ENCODE data around the gene SLK. TPM values are rescaled to one million over a fixed set of nuclear protein-coding genes. Genes with fewer than 3 reads are reported as not detected.

Gene SLK
- total and polyA plus RNA-seq, 12 donors: 6.7 to 75.4 (median 30.6) TPM

DNA sequence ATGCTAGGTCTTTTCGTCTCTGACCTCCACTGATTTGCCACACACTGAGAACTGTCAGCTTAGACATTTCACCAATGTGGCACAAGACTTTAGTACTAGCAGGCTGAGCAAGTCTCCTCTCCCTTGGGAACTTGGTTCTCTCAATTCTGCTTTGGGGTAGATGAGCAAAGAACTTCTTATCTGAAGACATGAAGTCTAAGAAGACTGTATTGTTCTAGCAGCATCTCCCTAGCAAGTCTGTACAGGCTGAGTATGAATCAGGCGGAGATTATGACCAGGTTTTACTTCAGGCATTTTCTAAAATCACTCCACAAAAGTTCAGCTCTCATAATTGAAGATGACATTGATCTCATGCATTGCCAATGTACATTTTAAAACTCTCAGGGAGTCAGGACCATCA is 25.1 kb upstream of the SLK start:
- H3K9me3 ChIP-seq (replicated peaks in 1 of 3): no peaks in the 10 kb centered on the region
- H3K27ac ChIP-seq: no peak overlapping the region
- no peak overlapping the region for H3K4me3 ChIP-seq
- no peaks in the 10 kb centered on the region for H3K4me1 ChIP-seq (replicated peaks in 1 of 2)
- no peaks in the 10 kb centered on the region for H3K36me3 ChIP-seq (replicated peaks in 1 of 2)
- whole genome bisulfite sequencing, 4 donors: 53 to 96% (median 79%) methylated on average over 2 of the region's 2 CpGs
- intact Hi-C loops (cut with DNase I): no loop called here
- no peaks in the 10 kb centered on the region for H3K27me3 ChIP-seq
- DNase-seq: no peak
- no peak for TF ChIP-seq POLR2A (IDR thresholded peaks at IDR 0.05)
- TF ChIP-seq, protein P1, sequence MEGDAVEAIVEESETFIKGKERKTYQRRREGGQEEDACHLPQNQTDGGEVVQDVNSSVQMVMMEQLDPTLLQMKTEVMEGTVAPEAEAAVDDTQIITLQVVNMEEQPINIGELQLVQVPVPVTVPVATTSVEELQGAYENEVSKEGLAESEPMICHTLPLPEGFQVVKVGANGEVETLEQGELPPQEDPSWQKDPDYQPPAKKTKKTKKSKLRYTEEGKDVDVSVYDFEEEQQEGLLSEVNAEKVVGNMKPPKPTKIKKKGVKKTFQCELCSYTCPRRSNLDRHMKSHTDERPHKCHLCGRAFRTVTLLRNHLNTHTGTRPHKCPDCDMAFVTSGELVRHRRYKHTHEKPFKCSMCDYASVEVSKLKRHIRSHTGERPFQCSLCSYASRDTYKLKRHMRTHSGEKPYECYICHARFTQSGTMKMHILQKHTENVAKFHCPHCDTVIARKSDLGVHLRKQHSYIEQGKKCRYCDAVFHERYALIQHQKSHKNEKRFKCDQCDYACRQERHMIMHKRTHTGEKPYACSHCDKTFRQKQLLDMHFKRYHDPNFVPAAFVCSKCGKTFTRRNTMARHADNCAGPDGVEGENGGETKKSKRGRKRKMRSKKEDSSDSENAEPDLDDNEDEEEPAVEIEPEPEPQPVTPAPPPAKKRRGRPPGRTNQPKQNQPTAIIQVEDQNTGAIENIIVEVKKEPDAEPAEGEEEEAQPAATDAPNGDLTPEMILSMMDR (IDR thresholded peaks at IDR 0.05): no peak

DNA sequence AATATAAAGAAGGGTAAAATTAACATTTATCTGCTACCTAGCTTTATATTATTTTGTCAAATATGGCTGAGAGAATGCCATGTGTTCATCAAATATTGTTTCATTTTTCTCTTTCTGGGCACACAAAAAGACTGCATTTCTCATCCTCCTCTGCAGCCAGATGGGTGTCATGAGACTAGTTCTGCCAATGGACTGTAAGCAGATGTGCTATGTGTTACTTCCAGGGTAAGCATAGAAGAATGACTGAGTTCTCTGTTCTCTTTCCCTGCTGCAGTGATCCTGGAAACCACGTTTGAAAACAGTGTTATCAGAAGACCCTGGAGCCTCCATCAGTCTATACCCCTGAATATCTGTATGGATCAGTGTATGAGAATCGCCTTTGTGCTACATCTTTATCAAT is 24.1 kb upstream of the SLK start:
- Histone ChIP-seq H3K27ac (no peak overlapping the region), H3K27me3 (no peaks in the 10 kb centered on the region), H3K9me3 (replicated peaks in 1 of 3) (no peaks in the 10 kb centered on the region), H3K36me3 (replicated peaks in 1 of 2) (no peaks in the 10 kb centered on the region), H3K4me3 (no peak overlapping the region), H3K4me1 (replicated peaks in 1 of 2) (no peaks in the 10 kb centered on the region)
- no peak for DNase-seq
- intact Hi-C loops (cut with DNase I): no loop called here
- 68 to 76% (median 72%) methylated on average over 2 of the region's 2 CpGs for WGBS, 4 donors
- TF ChIP-seq, protein P1 (IDR thresholded peaks at IDR 0.05): no peak
- no peak for TF ChIP-seq POLR2A (IDR thresholded peaks at IDR 0.05)

DNA sequence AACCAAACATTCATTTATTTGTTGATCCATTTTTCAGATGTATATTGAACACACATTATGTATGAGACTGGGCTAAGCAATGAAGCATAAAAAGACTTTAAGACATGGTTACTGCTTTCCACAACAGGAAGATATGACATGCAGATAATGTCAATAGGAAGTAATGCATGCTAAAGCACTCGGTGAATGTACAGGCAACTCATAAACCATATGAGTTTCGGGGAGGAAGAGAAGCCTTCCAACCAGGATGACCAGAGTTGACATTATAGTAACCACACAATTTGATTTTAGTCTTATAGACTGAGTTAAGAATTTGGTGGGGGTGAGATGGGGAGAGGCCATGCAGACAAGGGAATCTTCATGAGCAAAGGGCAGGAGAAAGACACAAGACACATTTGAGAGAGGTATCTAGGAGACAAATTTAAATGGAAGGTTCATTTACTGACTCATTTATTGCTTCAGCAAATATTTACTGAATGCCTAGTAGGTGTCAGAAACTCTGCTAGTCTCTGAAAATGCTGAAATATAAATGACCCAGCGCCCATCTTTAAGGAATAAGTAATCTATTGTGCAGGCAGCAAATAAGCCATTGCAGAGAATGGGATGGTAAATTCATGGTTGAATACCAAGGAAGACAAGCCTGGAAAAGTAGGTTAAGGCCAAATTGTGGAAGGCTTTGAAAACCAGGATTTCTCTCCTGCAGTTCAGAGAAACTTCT is 19.0 kb upstream of the SLK start:
- no peak for TF ChIP-seq POLR2A (IDR thresholded peaks at IDR 0.05)
- TF ChIP-seq, protein P1 (IDR thresholded peaks at IDR 0.05): no peak
- no peak overlapping the region for H3K4me3 ChIP-seq
- H3K9me3 ChIP-seq (replicated peaks in 1 of 3): no peaks in the 10 kb centered on the region
- no peak for DNase-seq
- H3K27ac ChIP-seq: no peak overlapping the region
- H3K36me3 ChIP-seq (replicated peaks in 1 of 2): no peaks in the 10 kb centered on the region
- no peaks in the 10 kb centered on the region for H3K27me3 ChIP-seq
- no peaks in the 10 kb centered on the region for H3K4me1 ChIP-seq (replicated peaks in 1 of 2)
- intact Hi-C loops (cut with DNase I): no loop called here
- 80 to 91% (median 86%) methylated on average over 3 of the region's 3 CpGs for WGBS, 4 donors

DNA sequence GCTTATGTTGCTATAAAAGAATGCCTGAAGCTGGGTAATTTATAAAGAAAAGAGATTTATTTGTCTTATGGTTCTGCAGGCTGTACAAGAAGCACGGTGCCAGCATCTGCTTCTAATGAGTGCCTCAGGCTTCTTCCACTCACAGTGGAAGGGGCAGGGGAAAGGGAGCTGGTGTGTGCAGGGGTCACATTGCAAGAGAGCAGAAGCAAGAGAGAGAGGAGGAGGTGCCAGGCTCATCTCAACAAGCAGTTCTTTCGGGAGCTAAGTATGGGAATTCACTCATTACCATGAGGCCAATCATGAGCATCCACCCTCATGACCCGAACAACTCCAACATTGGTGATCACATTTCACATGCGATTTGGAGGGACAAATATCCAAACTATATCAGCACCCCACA is 17.2 kb upstream of the SLK start:
- no peak for DNase-seq
- no peaks in the 10 kb centered on the region for H3K36me3 ChIP-seq (replicated peaks in 1 of 2)
- H3K4me1 ChIP-seq (replicated peaks in 1 of 2): no peaks in the 10 kb centered on the region
- intact Hi-C loops (cut with DNase I): no loop called here
- 84 to 88% (median 87%) methylated on average over 4 of the region's 4 CpGs for WGBS, 4 donors
- H3K9me3 ChIP-seq (replicated peaks in 1 of 3): no peaks in the 10 kb centered on the region
- H3K4me3 ChIP-seq: no peak overlapping the region
- H3K27ac ChIP-seq: no peak overlapping the region
- H3K27me3 ChIP-seq: no peaks in the 10 kb centered on the region
- TF ChIP-seq POLR2A (IDR thresholded peaks at IDR 0.05): no peak
- TF ChIP-seq, protein P1 (IDR thresholded peaks at IDR 0.05): no peak
